Keratinocyte (primary cell): Measurements from ENCODE around the gene LARGE1. TPM values are rescaled to one million over a fixed set of nuclear protein-coding genes. Genes with fewer than 3 reads are reported as not detected.

Experiments
- DNase-seq: peaks from one replicate; pipeline ENCODE4 v3.0.0-alpha.2; 2011; ENCODE audit warnings: low read depth, missing footprints, low spot score
- FAIRE-seq: peaks from 2 replicates; lab custom pipeline; 2011; peaks lifted over from hg19 to GRCh38; lab: Jason Lieb, UNC
- H2AFZ ChIP-seq: 2 replicates; pipeline ENCODE4 v1.6.0; 2012; ENCODE audit warnings: low read length, control low read depth, inconsistent platforms; ENCODE audit not compliant: control insufficient read depth
- H3K27ac ChIP-seq: 2 replicates; pipeline ENCODE4 v1.5.1; 2011; ENCODE audit warnings: low read length; ENCODE audit not compliant: control insufficient read depth, insufficient read depth
- H3K27me3 ChIP-seq: 3 replicates; pipeline ENCODE4 v1.6.0; 2011; ENCODE audit warnings: low read length; ENCODE audit not compliant: control insufficient read depth, insufficient read depth; ENCODE audit errors: extremely low read depth
- H3K36me3 ChIP-seq, 2 experiments: 2 replicates in 1 of 2; 3 replicates in 1 of 2; pipeline ENCODE4 v1.5.1; 2011; ENCODE audit warnings: low read length in 2 of 2, mild to moderate bottlenecking in 1 of 2; ENCODE audit not compliant: control insufficient read depth in 2 of 2, insufficient read depth in 2 of 2; ENCODE audit errors: extremely low read depth in 1 of 2
- H3K4me1 ChIP-seq: 3 replicates; pipeline ENCODE4 v1.5.1; 2011; ENCODE audit warnings: low read length; ENCODE audit not compliant: control insufficient read depth, insufficient read depth; ENCODE audit errors: extremely low read depth
- H3K4me2 ChIP-seq: 3 replicates; pipeline ENCODE4 v1.6.0; 2011; ENCODE audit warnings: low read depth, low read length; ENCODE audit not compliant: control insufficient read depth, insufficient read depth; ENCODE audit errors: extremely low read depth
- H3K4me3 ChIP-seq, 3 experiments: fragments of 200-600 bp in 1 of 3; sonication (generic) in 1 of 3; 2 replicates in 2 of 3; 3 replicates in 1 of 3; pipeline ENCODE4 v1.5.1; 2011 to 2016; ENCODE audit warnings: low read length in 3 of 3, mild to moderate bottlenecking in 3 of 3, control low read depth in 2 of 3, inconsistent platforms in 1 of 3, low read depth in 1 of 3, mixed read lengths in 1 of 3, mixed run types in 1 of 3, moderate library complexity in 1 of 3; ENCODE audit not compliant: control insufficient read depth in 2 of 3, insufficient read depth in 2 of 3; ENCODE audit errors: extremely low read depth in 1 of 3
- H3K79me2 ChIP-seq: 2 replicates; pipeline ENCODE4 v1.6.0; 2012; ENCODE audit warnings: low read length; ENCODE audit not compliant: control insufficient read depth, insufficient read depth
- H3K9ac ChIP-seq: 3 replicates; pipeline ENCODE4 v1.6.0; 2011; ENCODE audit warnings: low read length; ENCODE audit not compliant: control insufficient read depth, insufficient read depth; ENCODE audit errors: extremely low read depth
- H3K9me1 ChIP-seq: 3 replicates; pipeline ENCODE4 v1.6.0; 2011; ENCODE audit warnings: low read length; ENCODE audit not compliant: control insufficient read depth, insufficient read depth; ENCODE audit errors: extremely low read depth
- H3K9me3 ChIP-seq: 2 replicates; pipeline ENCODE4 v1.5.1; 2012; ENCODE audit warnings: low read depth, low read length; ENCODE audit not compliant: control insufficient read depth
- H4K20me1 ChIP-seq: 3 replicates; pipeline ENCODE4 v1.6.0; 2011; ENCODE audit warnings: low read length; ENCODE audit not compliant: control insufficient read depth, insufficient read depth; ENCODE audit errors: extremely low read depth
- EZH2 ChIP-seq: IDR thresholded peaks from one replicate; pipeline ENCODE4 v1.6.1; 2012; ENCODE audit warnings: inconsistent platforms, mild to moderate bottlenecking, low read length, moderate library complexity
- dilution Hi-C: fragments of 300-500 bp; cut with MboI; formaldehyde crosslinking; loops from one replicate; pipeline ENCODE4 v1.7.0; 2020; ENCODE audit warnings: low sequenced_read_pairs; ENCODE audit not compliant: extremely low pct_ligation_motif_present
- polyA plus RNA-seq, 5 experiments: library from polyadenylated mRNA; depleted of rRNA in 3 of 5; stranded (reverse) in 3 of 5; stranded (forward) in 1 of 5; unstranded in 1 of 5; fragments of >200 nt; gene quantifications; 1 replicate in 1 of 5; 2 replicates in 3 of 5; 3 replicates in 1 of 5; pipeline versions ENCODE4 v1.2.1 to v1.2.3, GENCODE V29; 2011 to 2012; ENCODE audit warnings: missing spikeins in 2 of 5, low read depth in 1 of 5, low replicate concordance in 1 of 5
- TF ChIP-seq, protein P1 (sequence below), 3 experiments: IDR thresholded peaks in 1 of 3; conservative IDR thresholded peaks in 1 of 3; optimal IDR thresholded peaks in 1 of 3; 2 replicates in 2 of 3; 3 replicates in 1 of 3; pipeline versions ENCODE3 to v1.5.1; 2011; ENCODE audit warnings: low read length in 3 of 3, mild to moderate bottlenecking in 3 of 3, moderate library complexity in 2 of 3, control low read depth in 1 of 3, inconsistent platforms in 1 of 3; ENCODE audit not compliant: insufficient read depth in 2 of 3; ENCODE audit errors: extremely low read depth in 1 of 3

LARGE1 gene
- polyA plus RNA-seq, 1 donor (not counting 4 experiments of a cell fraction or from before 2014, with no cell fraction given): 4.5 TPM

DNA sequence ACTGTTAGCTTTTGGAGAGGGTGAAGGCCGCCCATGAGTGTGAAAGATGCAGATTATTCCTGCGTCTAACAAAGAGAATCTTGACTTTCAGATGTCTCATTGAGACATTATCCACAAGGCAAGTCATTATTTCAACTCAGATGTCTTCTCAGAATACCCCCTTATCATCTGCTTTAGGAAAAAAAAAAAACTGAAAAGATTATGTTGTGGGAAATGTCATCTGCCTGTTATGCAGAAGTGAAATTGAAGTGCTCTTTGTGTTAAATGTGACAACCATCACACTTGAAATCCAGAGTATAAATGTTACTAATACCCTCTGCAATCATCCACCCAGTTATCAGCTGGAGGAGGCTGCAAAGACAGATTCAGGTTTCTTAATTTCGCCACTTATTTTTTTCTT, 239.6 kb downstream of the LARGE1 start:
- Histone ChIP-seq H3K4me3 (no peak overlapping the region), H3K4me2 (no peak overlapping the region), H2AFZ (no peak overlapping the region), H3K36me3 (no peaks in the 10 kb centered on the region), H3K27me3 (no peaks in the 10 kb centered on the region), H4K20me1 (no peaks in the 10 kb centered on the region), H3K79me2 (no peaks in the 10 kb centered on the region), H3K4me1 (no peaks in the 10 kb centered on the region), H3K9me1 (no peaks in the 10 kb centered on the region), H3K9me3 (no peaks in the 10 kb centered on the region), H3K27ac (no peak overlapping the region), H3K9ac (no peak overlapping the region)
- dilution Hi-C loops: no loop called here
- TF ChIP-seq EZH2: no peak
- TF ChIP-seq, protein P1, sequence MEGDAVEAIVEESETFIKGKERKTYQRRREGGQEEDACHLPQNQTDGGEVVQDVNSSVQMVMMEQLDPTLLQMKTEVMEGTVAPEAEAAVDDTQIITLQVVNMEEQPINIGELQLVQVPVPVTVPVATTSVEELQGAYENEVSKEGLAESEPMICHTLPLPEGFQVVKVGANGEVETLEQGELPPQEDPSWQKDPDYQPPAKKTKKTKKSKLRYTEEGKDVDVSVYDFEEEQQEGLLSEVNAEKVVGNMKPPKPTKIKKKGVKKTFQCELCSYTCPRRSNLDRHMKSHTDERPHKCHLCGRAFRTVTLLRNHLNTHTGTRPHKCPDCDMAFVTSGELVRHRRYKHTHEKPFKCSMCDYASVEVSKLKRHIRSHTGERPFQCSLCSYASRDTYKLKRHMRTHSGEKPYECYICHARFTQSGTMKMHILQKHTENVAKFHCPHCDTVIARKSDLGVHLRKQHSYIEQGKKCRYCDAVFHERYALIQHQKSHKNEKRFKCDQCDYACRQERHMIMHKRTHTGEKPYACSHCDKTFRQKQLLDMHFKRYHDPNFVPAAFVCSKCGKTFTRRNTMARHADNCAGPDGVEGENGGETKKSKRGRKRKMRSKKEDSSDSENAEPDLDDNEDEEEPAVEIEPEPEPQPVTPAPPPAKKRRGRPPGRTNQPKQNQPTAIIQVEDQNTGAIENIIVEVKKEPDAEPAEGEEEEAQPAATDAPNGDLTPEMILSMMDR (optimal IDR thresholded peaks at IDR 0.05 in 1 of 3, IDR thresholded peaks at IDR 0.05 in 1 of 3, conservative IDR thresholded peaks at IDR 0.05 in 1 of 3; ENCODE audit: extremely low read depth in 1 of 3, insufficient read depth in 2 of 3, low read length in 3 of 3): no peak
- DNase-seq (no peak), FAIRE-seq (no peak)

DNA sequence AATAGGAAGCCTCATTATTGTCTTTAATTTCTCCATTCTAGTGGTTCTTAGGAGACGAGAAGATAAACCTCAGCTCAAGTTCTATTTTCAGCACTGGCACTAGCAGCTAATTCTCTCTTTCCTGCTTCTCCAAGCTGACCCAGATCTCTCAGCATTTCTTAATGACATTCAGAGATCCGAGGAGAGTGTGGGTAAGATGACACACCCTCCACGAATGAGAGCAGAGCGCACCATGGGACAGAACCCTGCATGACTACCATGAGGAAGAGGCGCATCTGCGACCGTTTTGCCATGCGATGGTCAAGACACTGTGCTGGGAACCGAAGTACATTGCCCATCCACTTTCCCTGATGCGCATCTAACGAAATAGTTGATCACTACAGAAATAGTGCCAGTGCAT, 241.8 kb downstream of the LARGE1 start:
- no peaks in the 10 kb centered on the region for H3K9me1 ChIP-seq
- H3K4me1 ChIP-seq: no peaks in the 10 kb centered on the region
- no peak overlapping the region for H2AFZ ChIP-seq
- TF ChIP-seq EZH2: no peak
- TF ChIP-seq, protein P1 (optimal IDR thresholded peaks at IDR 0.05 in 1 of 3, IDR thresholded peaks at IDR 0.05 in 1 of 3, conservative IDR thresholded peaks at IDR 0.05 in 1 of 3; ENCODE audit: extremely low read depth in 1 of 3, insufficient read depth in 2 of 3, low read length in 3 of 3): no peak
- dilution Hi-C loops: no loop called here
- FAIRE-seq (no peak), DNase-seq (no peak)
- H3K27ac ChIP-seq: no peak overlapping the region
- no peaks in the 10 kb centered on the region for H3K79me2 ChIP-seq
- no peak overlapping the region for H3K4me2 ChIP-seq
- no peak overlapping the region for H3K9ac ChIP-seq
- H3K36me3 ChIP-seq: no peaks in the 10 kb centered on the region
- no peaks in the 10 kb centered on the region for H3K9me3 ChIP-seq
- no peaks in the 10 kb centered on the region for H3K27me3 ChIP-seq
- H3K4me3 ChIP-seq: no peak overlapping the region
- H4K20me1 ChIP-seq: no peaks in the 10 kb centered on the region
